OCI-LY1 (cell line): ENCODE results near the gene MYBPC1.
"Not testable (repeated sequence)": the region's sequence is repeated elsewhere in the genome, so short reads cannot be mapped to it uniquely, and the experiment has no call there.

Experiments
- H2AFZ ChIP-seq: fragments of 200-600 bp; sonication (generic), shearing (Covaris generic); 2 replicates; pipeline ENCODE4 v1.6.0; 2014; ENCODE audit warnings: antibody characterized with exemption, mild to moderate bottlenecking, low read length
- H3F3A ChIP-seq: fragments of 200-600 bp; sonication (generic), shearing (Covaris generic); 2 replicates; pipeline ENCODE4 v1.6.0; 2014; ENCODE audit warnings: mild to moderate bottlenecking, antibody characterized with exemption, low read length, moderate library complexity; ENCODE audit not compliant: insufficient read depth
- H3K27ac ChIP-seq: fragments of 200-600 bp; sonication (generic); 2 replicates; pipeline ENCODE4 v1.5.1; 2014; ENCODE audit warnings: low read length, mixed run types, mild to moderate bottlenecking, low read depth; ENCODE audit not compliant: poor library complexity, severe bottlenecking
- H3K27me3 ChIP-seq: fragments of 200-600 bp; sonication (generic); 2 replicates; pipeline ENCODE4 v1.6.0; 2014; ENCODE audit warnings: antibody characterized with exemption, mild to moderate bottlenecking, low read length, moderate library complexity; ENCODE audit not compliant: insufficient read depth
- H3K36me3 ChIP-seq: fragments of 200-600 bp; sonication (generic); 2 replicates; pipeline ENCODE4 v1.6.1; 2014; ENCODE audit warnings: mild to moderate bottlenecking, antibody characterized with exemption, low read length, moderate library complexity, mixed read lengths; ENCODE audit not compliant: insufficient read depth
- H3K4me1 ChIP-seq: fragments of 200-600 bp; sonication (generic); 2 replicates; pipeline ENCODE4 v1.5.1; 2014; ENCODE audit warnings: mild to moderate bottlenecking, low read length, moderate library complexity; ENCODE audit not compliant: insufficient read depth, severe bottlenecking
- H3K4me2 ChIP-seq: fragments of 200-600 bp; sonication (generic), shearing (Covaris generic); 2 replicates; pipeline ENCODE4 v1.6.1; 2014; ENCODE audit warnings: low read length
- H3K4me3 ChIP-seq: fragments of 200-600 bp; sonication (generic); 2 replicates; pipeline ENCODE4 v1.5.1; 2014; ENCODE audit warnings: low read length, low read depth, mild to moderate bottlenecking, mixed read lengths; ENCODE audit not compliant: poor library complexity, severe bottlenecking
- H3K79me2 ChIP-seq: fragments of 200-600 bp; shearing (Covaris generic); 2 replicates; pipeline ENCODE4 v1.6.1; 2016; ENCODE audit warnings: mixed run types, low read length, mixed read lengths; ENCODE audit not compliant: insufficient read depth
- H3K9ac ChIP-seq: fragments of 200-600 bp; sonication (generic), shearing (Covaris generic); 2 replicates; pipeline ENCODE4 v1.6.1; 2014; ENCODE audit warnings: mild to moderate bottlenecking, low read length, mixed read lengths
- H3K9me2 ChIP-seq: fragments of 200-600 bp; sonication (generic), shearing (Covaris generic); 2 replicates; pipeline ENCODE4 v1.6.1; 2014; ENCODE audit warnings: low read depth, mild to moderate bottlenecking, low read length, mixed read lengths
- H3K9me3 ChIP-seq: fragments of 200-600 bp; shearing (Covaris generic); 2 replicates; pipeline ENCODE4 v1.6.1; 2014; ENCODE audit warnings: low read length, mixed read lengths
- H4K20me1 ChIP-seq: fragments of 200-600 bp; sonication (generic), shearing (Covaris generic); 2 replicates; pipeline ENCODE4 v1.6.0; 2016; ENCODE audit warnings: mild to moderate bottlenecking, low read length; ENCODE audit not compliant: insufficient read depth
- CTCF ChIP-seq: fragments of 200-600 bp; sonication (generic), shearing (Covaris generic); IDR thresholded peaks from 2 replicates; pipeline ENCODE4 v1.5.1; 2017; ENCODE audit warnings: mild to moderate bottlenecking, antibody characterized with exemption, low read length, moderate library complexity, mixed read lengths
- EZH2 ChIP-seq: fragments of 200-600 bp; sonication (generic), shearing (Covaris generic); IDR thresholded peaks from 2 replicates; pipeline ENCODE4 v1.8.0; 2017; ENCODE audit warnings: borderline replicate concordance, mixed run types, mild to moderate bottlenecking, antibody characterized with exemption, low read length, moderate library complexity, mixed read lengths

MYBPC1 gene

GRCh38 chr12:101733166-101733565 lies 138.4 kb downstream of the MYBPC1 start:
- Histone ChIP-seq H3K4me3 (no peak overlapping the region), H3F3A (no peaks in the 10 kb centered on the region; the same call in 1 of the 2 replicates), H3K27me3 (no peaks in the 10 kb centered on the region), H3K4me2 (no peak overlapping the region), H3K9me2 (no peaks in the 10 kb centered on the region), H3K27ac (peak overlapping the region; percentile 69), H3K36me3 (peaks cover 77% of the 10 kb centered on the region), H3K4me1 (peaks cover 33% of the 10 kb centered on the region), H3K79me2 (no peaks in the 10 kb centered on the region), H3K9ac (no peak overlapping the region), H3K9me3 (no peaks in the 10 kb centered on the region), H2AFZ (no peak overlapping the region), H4K20me1 (no peaks in the 10 kb centered on the region)
- TF ChIP-seq CTCF = no peak
- no peak for TF ChIP-seq EZH2

GRCh38 chr12:101734482-101734881 lies 139.7 kb downstream of the MYBPC1 start:
- H3F3A ChIP-seq, H3K27ac ChIP-seq, H3K9me3 ChIP-seq, H3K4me2 ChIP-seq, H3K4me3 ChIP-seq, H2AFZ ChIP-seq, H3K27me3 ChIP-seq, H3K79me2 ChIP-seq, H3K9ac ChIP-seq, H3K9me2 ChIP-seq, H4K20me1 ChIP-seq: not testable (repeated sequence)
- Histone ChIP-seq H3K36me3 (peaks cover 76% of the 10 kb centered on the region), H3K4me1 (peaks cover 33% of the 10 kb centered on the region)
